Panc1 (cell line): ENCODE measurements around the gene IQSEC2. TPM values are rescaled to one million over a fixed set of nuclear protein-coding genes. Genes with fewer than 3 reads are reported as not detected.

ENCODE experiments used
- ATAC-seq: fragments of 200-7000 bp; cut with Tn5 transposase; 2 replicates; pipeline ENCODE4 v1.9.1; 2020; ENCODE audit warnings: mild to moderate bottlenecking, moderate library complexity
- BruUV-seq: library from RNA; stranded (reverse); fragments of 400-500 nt; replicated peaks from 2 replicates; lab custom pipeline; 2021; lab: Mats Ljungman, UMichigan
- CTCF ChIA-PET: fragments of 300-600 bp; sonication (Branson Sonifier 250); formaldehyde crosslinking; loops from one replicate; lab custom pipeline; 2022; ENCODE audit warnings: antibody characterized with exemption; lab: Charles Lee
- POLR2A ChIA-PET: fragments of 300-600 bp; sonication (Branson Sonifier 250); formaldehyde crosslinking; loops from one replicate; lab custom pipeline; 2022; ENCODE audit warnings: antibody characterized with exemption; lab: Charles Lee
- DNase-seq: peaks from one replicate; pipeline ENCODE4 v3.0.0-alpha.2; 2010; ENCODE audit warnings: low read depth, low spot score
- H3K27ac ChIP-seq: 2 replicates; pipeline ENCODE4 v1.5.1; 2011; ENCODE audit warnings: mild to moderate bottlenecking, low read length, inconsistent platforms
- H3K27me3 ChIP-seq: fragments of 200-500 bp; sonication (Bioruptor generic); 2 replicates; pipeline ENCODE4 v1.6.0; 2014; ENCODE audit warnings: low read length, inconsistent platforms; ENCODE audit not compliant: control insufficient read depth, insufficient read depth
- H3K36me3 ChIP-seq: fragments of 200-500 bp; sonication (Bioruptor generic); 2 replicates; pipeline ENCODE4 v1.5.1; 2014; ENCODE audit warnings: inconsistent platforms, mild to moderate bottlenecking, low read length, moderate library complexity; ENCODE audit not compliant: control insufficient read depth, insufficient read depth
- H3K4me1 ChIP-seq: 2 replicates; pipeline ENCODE4 v1.5.1; 2011; ENCODE audit warnings: inconsistent platforms, mild to moderate bottlenecking, low read length, moderate library complexity; ENCODE audit not compliant: control insufficient read depth, insufficient read depth
- H3K4me3 ChIP-seq, 2 experiments: 2 replicates each; pipeline ENCODE4 v1.5.1; 2011 to 2012; ENCODE audit warnings: low read depth in 2 of 2, low read length in 2 of 2, mild to moderate bottlenecking in 2 of 2, inconsistent platforms in 1 of 2, moderate library complexity in 1 of 2
- H3K9me3 ChIP-seq: fragments of 200-500 bp; sonication (Bioruptor generic); 2 replicates; pipeline ENCODE4 v1.5.1; 2014; ENCODE audit warnings: low read depth, mild to moderate bottlenecking, inconsistent platforms, low read length, moderate library complexity; ENCODE audit not compliant: control insufficient read depth, insufficient read depth
- CTCF ChIP-seq: fragments of 450-650 bp; IDR thresholded peaks from 2 replicates; pipeline ENCODE4 v1.5.1; 2017; ENCODE audit warnings: mild to moderate bottlenecking
- POLR2AphosphoS5 ChIP-seq: IDR thresholded peaks from 2 replicates; pipeline ENCODE4 v1.6.1; 2012; ENCODE audit warnings: mild to moderate bottlenecking, low read depth, low read length, moderate library complexity
- REST ChIP-seq, 2 experiments: IDR thresholded peaks; 2 replicates each; pipeline ENCODE4 v1.6.1; 2011 to 2012; ENCODE audit warnings: low read depth in 2 of 2, control low read depth in 1 of 2, low read length in 1 of 2, mild to moderate bottlenecking in 1 of 2, moderate library complexity in 1 of 2; ENCODE audit not compliant: insufficient read depth in 1 of 2
- SIN3A ChIP-seq: IDR thresholded peaks from 2 replicates; pipeline ENCODE4 v1.6.1; 2012; ENCODE audit warnings: low read depth, mild to moderate bottlenecking, low read length, moderate library complexity, borderline replicate concordance; ENCODE audit not compliant: insufficient read depth
- TCF7L2 ChIP-seq: IDR thresholded peaks from 2 replicates; pipeline ENCODE4 v1.6.1; 2011; ENCODE audit warnings: mild to moderate bottlenecking, low read depth, low read length, inconsistent platforms
- in situ Hi-C: cut with HindIII; loops from 2 replicates; pipeline ENCODE4 v1.10.0; 2016; ENCODE audit warnings: low sequenced_read_pairs, low pct_unique_long_range_greater_than_20kb
- intact Hi-C: fragments of 100-400 bp; cut with micrococcal nuclease; formaldehyde crosslinking; loops from one replicate; pipeline ENCODE4 v1.10.0; 2022; ENCODE audit not compliant: unreplicated experiment
- total RNA-seq: library from RNA; stranded (reverse); gene quantifications from one replicate; pipeline ENCODE4 v1.2.1, GENCODE V29; 2021; ENCODE audit not compliant: unreplicated experiment

IQSEC2 gene
- total RNA-seq, 1 experiment from 2014 or later, result 38.8 TPM

- TF ChIP-seq TCF7L2, result no peak
- TF ChIP-seq POLR2AphosphoS5, result no peak
- no peak for TF ChIP-seq REST (IDR thresholded peaks at IDR 0.05; ENCODE audit: insufficient read depth in 1 of 2, low read depth in 2 of 2, low read length in 1 of 2)
- no peak for TF ChIP-seq SIN3A
- no peak for TF ChIP-seq CTCF
- DNase-seq, result no peak
- in situ Hi-C loops, result no loop called here
- Histone ChIP-seq H3K4me1 (peaks cover 11% of the 10 kb centered on the region), H3K36me3 (no peaks in the 10 kb centered on the region), H3K27ac (no peak overlapping the region), H3K4me3 (no peak overlapping the region), H3K9me3 (no peaks in the 10 kb centered on the region), H3K27me3 (no peaks in the 10 kb centered on the region)
- no TSS peak for BruUV-seq
- POLR2A ChIA-PET, result no interaction called here
- no peak for ATAC-seq
- CTCF ChIA-PET, result interaction anchor here (1.1 kb wide), 1 partner anchor 17 kb away, joined by 3 read pairs; no protein-coding TSS in a partner anchor
- intact Hi-C loops, result no loop called here
These were observed 19.9 kb downstream of the IQSEC2 start for GRCh38 chrX:53261355-53261972.

GRCh38 chrX:53260836-53261235, 20.5 kb downstream of the IQSEC2 start:
- H3K4me1 ChIP-seq, result peaks cover 6% of the 10 kb centered on the region
- no peak for DNase-seq
- TF ChIP-seq SIN3A, result no peak
- TF ChIP-seq CTCF, result no peak
- TF ChIP-seq POLR2AphosphoS5, result no peak
- no peak for TF ChIP-seq REST (IDR thresholded peaks at IDR 0.05; ENCODE audit: insufficient read depth in 1 of 2, low read depth in 2 of 2, low read length in 1 of 2)
- TF ChIP-seq TCF7L2, result no peak
- H3K27me3 ChIP-seq, result no peaks in the 10 kb centered on the region
- ChIA-PET CTCF (interaction anchor here (0.7 kb wide), 1 partner anchor 22 kb away, joined by 3 read pairs; no protein-coding TSS in a partner anchor), POLR2A (no interaction called here)
- no peak overlapping the region for H3K27ac ChIP-seq
- no peaks in the 10 kb centered on the region for H3K36me3 ChIP-seq
- H3K9me3 ChIP-seq, result no peaks in the 10 kb centered on the region
- intact Hi-C loops, result no loop called here
- in situ Hi-C loops, result no loop called here
- ATAC-seq, result no peak
- H3K4me3 ChIP-seq, result no peak overlapping the region
- no TSS peak for BruUV-seq
